ENCODE measurements around the gene PAF1. TPM values are rescaled to one million over a fixed set of nuclear protein-coding genes. Genes with fewer than 3 reads are reported as not detected.

Gene PAF1
- total RNA-seq, 4 donors from 2014 or later, result 22.2 to 47.3 (median 37.7) TPM

DNA sequence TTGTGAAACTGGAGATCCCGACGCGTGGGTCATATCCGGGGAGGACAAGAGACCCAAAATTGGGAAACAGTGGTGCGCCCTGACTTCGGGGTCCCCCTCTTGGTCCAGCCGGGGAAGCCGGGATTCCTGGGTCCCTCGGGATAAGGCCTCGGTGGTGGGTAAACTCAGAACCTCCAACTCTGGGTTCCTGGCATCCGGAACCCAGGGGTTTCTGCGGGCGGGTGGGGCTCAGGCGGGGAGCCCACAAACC, 16.4 kb upstream of the PAF1 start:
- TF ChIP-seq, protein P1, sequence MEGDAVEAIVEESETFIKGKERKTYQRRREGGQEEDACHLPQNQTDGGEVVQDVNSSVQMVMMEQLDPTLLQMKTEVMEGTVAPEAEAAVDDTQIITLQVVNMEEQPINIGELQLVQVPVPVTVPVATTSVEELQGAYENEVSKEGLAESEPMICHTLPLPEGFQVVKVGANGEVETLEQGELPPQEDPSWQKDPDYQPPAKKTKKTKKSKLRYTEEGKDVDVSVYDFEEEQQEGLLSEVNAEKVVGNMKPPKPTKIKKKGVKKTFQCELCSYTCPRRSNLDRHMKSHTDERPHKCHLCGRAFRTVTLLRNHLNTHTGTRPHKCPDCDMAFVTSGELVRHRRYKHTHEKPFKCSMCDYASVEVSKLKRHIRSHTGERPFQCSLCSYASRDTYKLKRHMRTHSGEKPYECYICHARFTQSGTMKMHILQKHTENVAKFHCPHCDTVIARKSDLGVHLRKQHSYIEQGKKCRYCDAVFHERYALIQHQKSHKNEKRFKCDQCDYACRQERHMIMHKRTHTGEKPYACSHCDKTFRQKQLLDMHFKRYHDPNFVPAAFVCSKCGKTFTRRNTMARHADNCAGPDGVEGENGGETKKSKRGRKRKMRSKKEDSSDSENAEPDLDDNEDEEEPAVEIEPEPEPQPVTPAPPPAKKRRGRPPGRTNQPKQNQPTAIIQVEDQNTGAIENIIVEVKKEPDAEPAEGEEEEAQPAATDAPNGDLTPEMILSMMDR (IDR thresholded peaks at IDR 0.05), result no peak
- no peak for TF ChIP-seq POLR2A (IDR thresholded peaks at IDR 0.05)
- H3K27me3 ChIP-seq, result no peaks in the 10 kb centered on the region
- DNase-seq, result no peak

DNA sequence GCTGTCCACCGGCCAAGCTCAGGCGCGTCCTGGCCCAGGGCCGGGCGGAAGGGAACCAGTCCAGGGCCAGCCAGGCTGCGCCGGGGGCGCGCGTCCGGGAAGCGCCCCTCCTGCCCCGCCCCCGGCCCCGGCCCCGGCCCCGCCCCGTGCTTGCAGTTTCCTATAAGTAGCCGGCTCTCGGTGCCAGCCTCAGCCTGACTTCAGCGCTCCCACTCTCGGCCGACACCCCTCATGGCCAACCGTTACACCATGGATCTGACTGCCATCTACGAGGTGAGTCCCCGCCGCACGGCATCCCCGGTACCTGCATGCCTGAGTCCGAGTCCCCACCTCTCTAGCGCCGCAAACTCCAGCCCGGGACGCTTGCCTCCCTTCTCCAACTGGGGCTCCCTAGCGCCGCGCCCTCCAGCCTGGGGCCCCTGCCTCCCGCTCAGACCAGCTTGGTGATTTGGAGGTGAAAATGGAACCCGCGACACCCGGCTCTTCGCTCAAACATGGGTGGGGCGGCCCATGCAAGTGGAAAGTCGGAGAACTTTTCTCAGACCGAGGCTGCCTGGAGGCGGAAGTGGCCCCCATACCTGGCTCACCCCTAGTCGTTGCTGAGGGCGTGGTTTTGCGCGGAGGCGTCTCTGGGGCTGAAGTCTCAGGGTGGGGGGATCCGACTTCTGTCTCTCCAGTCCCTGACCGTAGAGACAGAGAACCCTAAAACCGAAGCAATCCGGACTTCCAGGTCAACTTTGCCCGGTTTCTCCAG, 15.9 kb upstream of the PAF1 start, which contains the start of gene ZFP36:
TSS of gene ZFP36 (plus strand) at position 192 of the 754 bp plus-strand sequence. CDS start at position 250, 58 bp downstream.
- Histone ChIP-seq H3K4me3 (peak within 1 kb of the TSS; percentile 78 to 96 (median 92)), H3K27ac (peak within 1 kb of the TSS; percentile 98 to 100 (median 100)), H3K4me1 (peaks cover 1 to 47% (median 36%) of the 10 kb centered on the region in 4 donors), H3K27me3 (no peaks in the 10 kb centered on the region), H3K9me3 (no peaks in the 10 kb centered on the region), H3K36me3 (peaks cover 0 to 20% (median 4%) of the 10 kb centered on the region in 3 donors)
- DNase-seq, result peak; percentile 95 to 97 (median 96)
- peak; percentile 99 to 100 for TF ChIP-seq POLR2A (IDR thresholded peaks at IDR 0.05)
- TF ChIP-seq, protein P1 (IDR thresholded peaks at IDR 0.05), result peak in 2 of 6 experiments; percentile 11 to 12

More for the DNA sequence above, 16.4 kb upstream of the PAF1 start:
- Histone ChIP-seq H3K4me3 (peak overlapping the region; percentile 78 to 96 (median 92)), H3K4me1 (peaks cover 0 to 42% (median 31%) of the 10 kb centered on the region in 4 donors), H3K36me3 (peaks cover 0 to 20% (median 4%) of the 10 kb centered on the region in 3 donors), H3K27ac (peak overlapping the region; percentile 98 to 100 (median 100)), H3K9me3 (no peaks in the 10 kb centered on the region)

DNA sequence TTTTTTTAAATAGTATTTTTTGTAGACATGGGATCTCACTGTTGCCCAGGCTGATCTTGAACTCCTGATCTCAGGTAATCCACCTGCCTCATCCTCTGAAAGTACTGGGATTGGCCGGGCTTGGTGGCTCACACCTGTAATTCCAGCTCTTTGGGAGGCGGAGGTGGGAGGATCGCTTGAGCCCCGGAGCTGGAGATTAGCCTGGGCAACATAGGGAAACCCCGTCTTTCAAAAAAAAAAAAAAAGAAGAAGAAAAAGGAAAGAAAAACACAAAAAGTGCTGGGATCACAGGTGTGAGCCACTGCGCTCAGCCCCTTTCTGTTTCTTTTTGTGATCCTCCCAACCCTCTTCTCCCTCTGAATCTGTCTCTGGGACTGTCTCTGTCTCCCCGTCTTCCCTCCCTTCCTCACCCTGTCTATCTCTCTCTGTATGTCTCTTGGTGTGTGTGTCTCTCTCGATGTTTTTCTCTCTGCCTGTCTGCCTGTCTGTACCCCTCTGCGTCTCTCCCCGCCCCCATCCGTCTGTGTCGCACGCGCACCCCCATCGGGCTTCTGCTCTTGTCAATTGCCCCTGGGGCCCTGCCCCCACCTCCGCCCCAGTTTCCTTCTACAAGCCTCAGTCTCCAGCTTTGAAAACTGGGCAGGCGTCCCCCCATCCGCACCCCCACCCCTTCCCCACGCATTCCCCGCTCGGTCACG, 15.2 kb upstream of the PAF1 start:
- DNase-seq, result peak in 2 of 3 donors; percentile 95 to 96
- H3K9me3 ChIP-seq, result no peaks in the 10 kb centered on the region
- H3K27me3 ChIP-seq, result no peaks in the 10 kb centered on the region
- peaks cover 0 to 20% (median 4%) of the 10 kb centered on the region in 3 donors for H3K36me3 ChIP-seq
- peak in 1 of 2 donors; percentile 49 for TF ChIP-seq POLR2A (IDR thresholded peaks at IDR 0.05)
- TF ChIP-seq, protein P1 (IDR thresholded peaks at IDR 0.05), result no peak
- H3K4me1 ChIP-seq, result peaks cover 5 to 48% (median 38%) of the 10 kb centered on the region in 4 donors
- peak overlapping the region; percentile 78 to 96 (median 92) for H3K4me3 ChIP-seq
- peak overlapping the region; percentile 98 to 100 (median 100) for H3K27ac ChIP-seq

DNA sequence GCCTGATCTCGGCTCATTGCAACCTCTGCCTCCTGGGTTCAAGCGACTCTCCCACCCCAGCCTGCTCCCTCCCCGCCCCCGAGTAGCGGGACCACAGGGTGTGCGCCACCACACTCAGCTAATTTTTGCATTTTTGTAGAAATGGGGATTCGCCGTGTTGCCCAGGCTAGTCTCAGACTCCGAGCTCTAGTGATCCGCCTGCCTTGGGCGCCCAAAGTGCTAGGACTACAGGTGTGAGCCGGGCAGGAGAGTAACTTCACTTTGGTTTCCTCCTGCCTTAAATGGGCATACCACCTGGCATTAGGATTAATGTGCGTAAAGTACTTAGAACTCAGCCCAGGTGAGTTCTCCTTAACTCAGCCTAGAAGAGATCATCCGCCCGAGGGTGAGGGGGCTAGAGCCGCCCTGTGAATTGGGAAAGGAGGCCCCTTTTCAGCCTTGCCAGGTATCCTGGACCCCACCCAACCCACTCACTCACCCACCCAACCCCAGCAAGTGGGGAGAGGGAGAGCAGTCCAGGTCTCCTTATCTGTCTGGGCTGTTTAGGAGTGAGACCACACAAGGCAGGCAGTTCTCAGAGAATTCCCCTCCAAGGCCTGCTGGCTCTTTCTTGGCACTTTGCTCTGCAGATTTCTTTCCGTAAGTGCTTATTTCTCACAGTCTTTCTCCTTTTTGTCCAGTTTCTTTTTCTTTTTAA, 14.5 kb upstream of the PAF1 start:
- H3K27ac ChIP-seq, result peak overlapping the region; percentile 98 to 100 (median 100)
- H3K4me3 ChIP-seq, result peak overlapping the region in 2 of 4 donors; percentile 78 to 96
- peaks cover 0 to 20% (median 4%) of the 10 kb centered on the region in 3 donors for H3K36me3 ChIP-seq
- H3K27me3 ChIP-seq, result no peaks in the 10 kb centered on the region
- peak in 1 of 3 donors; percentile 55 for DNase-seq
- H3K4me1 ChIP-seq, result peaks cover 9 to 48% (median 40%) of the 10 kb centered on the region in 4 donors
- TF ChIP-seq POLR2A (IDR thresholded peaks at IDR 0.05), result no peak
- TF ChIP-seq, protein P1 (IDR thresholded peaks at IDR 0.05), result no peak
- H3K9me3 ChIP-seq, result no peaks in the 10 kb centered on the region

Measured in Peyer's patch (tissue), 4 donors.